ENCODE data around the gene COX7A2L.
"Not testable (repeated sequence)": the region's sequence is repeated elsewhere in the genome, so short reads cannot be mapped to it uniquely, and the experiment has no call there.

The COX7A2L gene

DNA sequence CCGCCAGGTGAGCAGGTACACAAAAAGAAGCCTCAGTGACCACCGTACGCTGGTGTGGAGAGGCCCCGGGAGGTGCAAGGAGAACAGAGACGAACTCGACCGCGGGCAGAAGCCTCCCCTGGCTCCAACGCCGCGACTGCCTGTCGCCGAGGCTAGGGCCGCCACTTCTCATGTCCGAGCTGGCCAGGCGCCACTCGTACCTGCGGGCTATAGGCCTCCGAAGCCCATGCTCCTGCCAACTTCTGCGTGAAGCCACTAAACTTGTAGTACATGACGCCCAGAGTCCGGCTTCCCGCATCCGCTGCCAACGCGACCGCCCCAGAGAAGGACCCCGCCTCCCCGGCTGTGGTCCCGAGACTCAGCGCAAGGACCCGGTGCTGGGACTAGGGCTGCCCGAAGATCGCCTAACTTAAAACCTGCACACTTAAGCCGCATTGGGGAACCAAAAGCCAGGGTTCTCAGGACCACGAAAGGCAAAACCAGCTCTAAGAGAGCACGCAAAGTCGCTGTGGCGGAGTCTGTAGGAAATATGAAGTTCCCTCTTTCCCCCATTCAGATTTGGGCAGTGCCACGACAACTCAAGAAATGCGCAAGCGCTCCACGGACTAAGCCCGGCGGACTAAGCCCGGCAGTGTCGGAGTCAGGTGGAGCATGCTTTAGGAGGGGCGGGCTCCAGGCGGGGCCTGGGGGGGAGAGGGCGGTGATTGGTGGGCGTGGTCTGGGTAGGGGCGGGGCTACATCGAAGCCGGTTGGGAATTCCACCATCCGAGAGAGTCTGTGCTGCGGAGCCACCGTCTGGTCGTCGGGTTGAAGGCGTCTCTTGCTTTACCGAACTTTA is at the start of gene COX7A2L:
COX7A2L (minus strand) TSS at position 328 of the 838 bp plus-strand sequence; CDS start at position 272, 56 bp downstream.
- no peaks in the 10 kb centered on the region for H3K36me3 ChIP-seq (ENCODE audit: control insufficient read depth, insufficient read depth, low read length)
- no peaks in the 10 kb centered on the region for H3K9me3 ChIP-seq (ENCODE audit: control insufficient read depth, insufficient read depth, low read length)
- H3K4me3 ChIP-seq (ENCODE audit: low read length): peak within 1 kb of the TSS; percentile 87
- no CpG with 5 or more reads among the region's 61 CpGs for WGBS (ENCODE audit: insufficient coverage, insufficient read length)
- H3K27me3 ChIP-seq (ENCODE audit: control insufficient read depth, insufficient read depth, low read length): no peaks in the 10 kb centered on the region
- DNase-seq (ENCODE audit: low read depth, low spot score): peak; percentile 80
- no peak within 1 kb of the TSS for H3K27ac ChIP-seq (ENCODE audit: low read length)
- no peaks in the 10 kb centered on the region for H3K4me1 ChIP-seq (ENCODE audit: control insufficient read depth, insufficient read depth, low read length)

DNA sequence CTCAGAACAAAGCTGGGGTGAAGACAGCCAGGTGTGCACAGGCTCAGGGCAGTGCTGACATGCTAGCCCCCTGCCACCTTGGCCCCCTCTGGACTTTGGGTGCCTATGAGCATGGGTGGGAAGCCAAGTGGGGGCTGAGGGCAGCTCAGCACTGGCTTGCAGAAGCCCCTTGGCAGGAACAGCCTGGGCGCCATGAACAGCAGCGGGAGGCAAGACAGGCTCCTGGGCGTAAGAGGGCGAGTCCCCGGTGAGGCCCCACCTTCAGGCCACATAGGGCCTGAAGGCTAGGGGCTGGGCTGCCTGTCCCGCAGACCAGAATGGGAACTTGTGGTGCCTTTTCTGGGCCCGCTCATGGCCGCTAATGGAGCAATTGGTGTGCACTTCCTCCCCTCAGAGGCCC is 47.0 kb upstream of the COX7A2L start:
- H3K4me3 ChIP-seq (ENCODE audit: low read length): no peak overlapping the region
- H3K27me3 ChIP-seq (ENCODE audit: control insufficient read depth, insufficient read depth, low read length): no peaks in the 10 kb centered on the region
- H3K4me1 ChIP-seq (ENCODE audit: control insufficient read depth, insufficient read depth, low read length): no peaks in the 10 kb centered on the region
- no peak overlapping the region for H3K27ac ChIP-seq (ENCODE audit: low read length)
- no peaks in the 10 kb centered on the region for H3K9me3 ChIP-seq (ENCODE audit: control insufficient read depth, insufficient read depth, low read length)
- H3K36me3 ChIP-seq (ENCODE audit: control insufficient read depth, insufficient read depth, low read length): peaks cover 5% of the 10 kb centered on the region; the same call in 1 of the 2 replicates
- no peak for DNase-seq (ENCODE audit: low read depth, low spot score)
- WGBS (ENCODE audit: insufficient coverage, insufficient read length): no CpG with 5 or more reads among the region's 8 CpGs

GRCh38 chr2:42407476-42407875 is 46.5 kb upstream of the COX7A2L start:
- no peaks in the 10 kb centered on the region for H3K27me3 ChIP-seq (ENCODE audit: control insufficient read depth, insufficient read depth, low read length)
- no peak for DNase-seq (ENCODE audit: low read depth, low spot score)
- H3K9me3 ChIP-seq (ENCODE audit: control insufficient read depth, insufficient read depth, low read length): no peaks in the 10 kb centered on the region
- WGBS (ENCODE audit: insufficient coverage, insufficient read length): no CpG with 5 or more reads among the region's 6 CpGs
- H3K27ac ChIP-seq (ENCODE audit: low read length): no peak overlapping the region
- H3K4me1 ChIP-seq (ENCODE audit: control insufficient read depth, insufficient read depth, low read length): no peaks in the 10 kb centered on the region
- H3K36me3 ChIP-seq (ENCODE audit: control insufficient read depth, insufficient read depth, low read length): peaks cover 5% of the 10 kb centered on the region; the same call in 1 of the 2 replicates
- H3K4me3 ChIP-seq (ENCODE audit: low read length): no peak overlapping the region

GRCh38 chr2:42404676-42405075 is 43.7 kb upstream of the COX7A2L start:
- Histone ChIP-seq H3K4me1 (ENCODE audit: control insufficient read depth, insufficient read depth, low read length) (no peaks in the 10 kb centered on the region), H3K9me3 (ENCODE audit: control insufficient read depth, insufficient read depth, low read length) (no peaks in the 10 kb centered on the region), H3K36me3 (ENCODE audit: control insufficient read depth, insufficient read depth, low read length) (peaks cover 5% of the 10 kb centered on the region; the same call in 1 of the 2 replicates), H3K27ac (ENCODE audit: low read length) (no peak overlapping the region), H3K27me3 (ENCODE audit: control insufficient read depth, insufficient read depth, low read length) (no peaks in the 10 kb centered on the region), H3K4me3 (ENCODE audit: low read length) (no peak overlapping the region)
- no CpG with 5 or more reads among the region's 4 CpGs for WGBS (ENCODE audit: insufficient coverage, insufficient read length)
- DNase-seq (ENCODE audit: low read depth, low spot score): no peak

DNA sequence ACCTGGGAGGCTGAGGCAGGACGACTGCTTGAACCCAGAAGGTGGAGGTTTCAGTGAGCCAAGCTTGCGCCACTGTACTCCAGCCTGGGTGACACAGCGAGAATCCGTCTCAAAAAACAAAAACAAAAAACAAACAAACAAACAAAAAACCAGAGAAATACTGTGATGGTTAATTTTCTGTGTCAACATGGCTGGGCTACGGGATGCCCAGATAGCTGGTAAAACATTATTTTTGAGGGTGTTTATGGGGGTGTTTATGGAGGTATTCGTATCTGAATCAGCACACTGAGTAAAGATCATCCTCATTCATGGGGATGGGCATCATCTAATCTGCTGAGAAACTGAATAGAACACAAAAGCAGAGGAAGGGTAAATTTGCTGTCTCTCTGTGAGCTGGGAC is 40.8 kb upstream of the COX7A2L start:
- no peak overlapping the region for H3K4me3 ChIP-seq (ENCODE audit: low read length)
- H3K4me1 ChIP-seq (ENCODE audit: control insufficient read depth, insufficient read depth, low read length): no peaks in the 10 kb centered on the region
- no peaks in the 10 kb centered on the region for H3K9me3 ChIP-seq (ENCODE audit: control insufficient read depth, insufficient read depth, low read length)
- no peak overlapping the region for H3K27ac ChIP-seq (ENCODE audit: low read length)
- H3K27me3 ChIP-seq (ENCODE audit: control insufficient read depth, insufficient read depth, low read length): no peaks in the 10 kb centered on the region
- WGBS (ENCODE audit: insufficient coverage, insufficient read length): no CpG with 5 or more reads among the region's 6 CpGs
- no peaks in the 10 kb centered on the region for H3K36me3 ChIP-seq (ENCODE audit: control insufficient read depth, insufficient read depth, low read length)
- DNase-seq (ENCODE audit: low read depth, low spot score): no peak

DNA sequence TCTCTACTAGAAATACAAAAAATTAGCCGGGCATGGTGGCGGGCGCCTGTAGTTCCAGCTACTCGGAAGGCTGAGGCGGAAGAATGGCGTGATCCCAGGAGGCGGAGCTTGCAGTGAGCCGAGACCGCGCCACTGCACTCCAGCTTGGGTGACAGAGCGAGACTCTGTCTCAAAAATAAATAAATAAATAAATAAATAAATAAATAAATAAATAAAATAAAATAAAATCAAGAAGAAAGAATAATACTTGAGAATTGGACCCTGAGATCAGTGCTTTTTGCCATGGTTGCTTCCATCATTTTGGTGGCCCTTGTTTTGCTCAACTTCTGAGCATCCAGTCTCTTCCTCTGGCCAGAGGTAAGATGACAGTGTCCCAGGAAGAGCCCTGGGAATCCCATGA is 37.0 kb upstream of the COX7A2L start:
- no CpG with 5 or more reads among the region's 11 CpGs for WGBS (ENCODE audit: insufficient coverage, insufficient read length)
- H3K36me3 ChIP-seq (ENCODE audit: control insufficient read depth, insufficient read depth, low read length); H3K27ac ChIP-seq (ENCODE audit: low read length); H3K4me1 ChIP-seq (ENCODE audit: control insufficient read depth, insufficient read depth, low read length); H3K4me3 ChIP-seq (ENCODE audit: low read length); H3K9me3 ChIP-seq (ENCODE audit: control insufficient read depth, insufficient read depth, low read length); H3K27me3 ChIP-seq (ENCODE audit: control insufficient read depth, insufficient read depth, low read length); DNase-seq (ENCODE audit: low read depth, low spot score): not testable (repeated sequence)

DNA sequence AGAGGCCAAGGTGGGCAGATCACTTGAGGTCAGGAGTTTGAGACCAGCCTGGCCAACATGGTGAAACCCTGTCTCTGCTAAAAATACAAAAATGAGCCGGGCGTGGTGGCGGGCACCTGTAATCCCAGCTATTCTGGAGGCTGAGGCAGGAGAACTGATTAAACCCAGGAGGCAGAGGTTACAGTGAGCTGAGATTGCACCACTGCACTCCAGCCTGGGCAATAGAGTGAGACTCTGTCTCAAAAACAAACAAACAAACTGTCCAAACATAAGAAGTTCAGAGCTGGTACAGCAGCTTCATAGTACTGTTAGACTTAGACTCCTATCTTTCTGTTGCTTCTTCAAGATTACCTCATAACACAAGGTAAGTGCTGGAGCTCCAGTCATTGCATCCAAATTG is 32.3 kb upstream of the COX7A2L start:
- not testable (repeated sequence) for H3K9me3 ChIP-seq (ENCODE audit: control insufficient read depth, insufficient read depth, low read length); H3K27ac ChIP-seq (ENCODE audit: low read length); H3K27me3 ChIP-seq (ENCODE audit: control insufficient read depth, insufficient read depth, low read length); DNase-seq (ENCODE audit: low read depth, low spot score); H3K4me1 ChIP-seq (ENCODE audit: control insufficient read depth, insufficient read depth, low read length); H3K4me3 ChIP-seq (ENCODE audit: low read length); H3K36me3 ChIP-seq (ENCODE audit: control insufficient read depth, insufficient read depth, low read length)
- no CpG with 5 or more reads among the region's 3 CpGs for WGBS (ENCODE audit: insufficient coverage, insufficient read length)

- Histone ChIP-seq H3K36me3 (ENCODE audit: control insufficient read depth, insufficient read depth, low read length) (no peaks in the 10 kb centered on the region), H3K27me3 (ENCODE audit: control insufficient read depth, insufficient read depth, low read length) (no peaks in the 10 kb centered on the region), H3K4me1 (ENCODE audit: control insufficient read depth, insufficient read depth, low read length) (no peaks in the 10 kb centered on the region), H3K4me3 (ENCODE audit: low read length) (no peak overlapping the region), H3K27ac (ENCODE audit: low read length) (no peak overlapping the region), H3K9me3 (ENCODE audit: control insufficient read depth, insufficient read depth, low read length) (no peaks in the 10 kb centered on the region)
- no CpG with 5 or more reads among the region's 1 CpG for WGBS (ENCODE audit: insufficient coverage, insufficient read length)
- DNase-seq (ENCODE audit: low read depth, low spot score): no peak
These were observed 31.2 kb upstream of the COX7A2L start for GRCh38 chr2:42392191-42392590.

DNA sequence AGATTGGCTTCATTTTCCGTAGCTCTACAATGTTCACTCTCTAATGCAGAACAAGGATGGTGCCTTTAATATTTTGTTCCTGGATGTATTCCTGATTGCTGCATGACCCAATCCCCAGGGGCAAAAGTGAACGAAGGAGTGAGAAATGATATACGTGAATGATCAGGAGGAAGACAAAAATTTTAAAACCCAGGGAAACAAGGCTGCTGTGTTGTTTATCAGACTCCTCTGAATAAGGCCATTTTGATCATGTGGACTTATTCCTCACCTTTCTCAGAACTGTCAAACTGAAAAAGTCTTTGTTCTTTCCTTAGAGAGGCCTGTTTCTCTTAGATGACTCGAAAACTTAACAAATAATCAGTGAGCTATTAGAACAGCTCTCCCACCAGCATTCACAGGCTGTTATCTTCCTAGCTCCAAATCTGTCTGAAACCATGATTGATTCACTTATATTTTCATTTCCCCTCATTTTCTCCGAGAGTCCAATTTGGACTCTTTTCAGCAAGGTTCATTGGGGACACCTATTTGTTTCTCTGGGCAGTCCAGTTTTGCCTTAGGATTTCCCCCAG is 29.5 kb upstream of the COX7A2L start:
- no peaks in the 10 kb centered on the region for H3K4me1 ChIP-seq (ENCODE audit: control insufficient read depth, insufficient read depth, low read length)
- no peak for DNase-seq (ENCODE audit: low read depth, low spot score)
- H3K27me3 ChIP-seq (ENCODE audit: control insufficient read depth, insufficient read depth, low read length): no peaks in the 10 kb centered on the region
- no peak overlapping the region for H3K4me3 ChIP-seq (ENCODE audit: low read length)
- no peaks in the 10 kb centered on the region for H3K9me3 ChIP-seq (ENCODE audit: control insufficient read depth, insufficient read depth, low read length)
- no peak overlapping the region for H3K27ac ChIP-seq (ENCODE audit: low read length)
- no peaks in the 10 kb centered on the region for H3K36me3 ChIP-seq (ENCODE audit: control insufficient read depth, insufficient read depth, low read length)
- no CpG with 5 or more reads among the region's 5 CpGs for WGBS (ENCODE audit: insufficient coverage, insufficient read length)

- no peak for DNase-seq (ENCODE audit: low read depth, low spot score)
- no peaks in the 10 kb centered on the region for H3K4me1 ChIP-seq (ENCODE audit: control insufficient read depth, insufficient read depth, low read length)
- H3K27me3 ChIP-seq (ENCODE audit: control insufficient read depth, insufficient read depth, low read length): no peaks in the 10 kb centered on the region
- H3K36me3 ChIP-seq (ENCODE audit: control insufficient read depth, insufficient read depth, low read length): no peaks in the 10 kb centered on the region
- no CpG with 5 or more reads among the region's 5 CpGs for WGBS (ENCODE audit: insufficient coverage, insufficient read length)
- no peak overlapping the region for H3K27ac ChIP-seq (ENCODE audit: low read length)
- no peak overlapping the region for H3K4me3 ChIP-seq (ENCODE audit: low read length)
- no peaks in the 10 kb centered on the region for H3K9me3 ChIP-seq (ENCODE audit: control insufficient read depth, insufficient read depth, low read length)
These were observed 25.7 kb upstream of the COX7A2L start for GRCh38 chr2:42386682-42387081.

- Histone ChIP-seq H3K27ac (ENCODE audit: low read length) (no peak overlapping the region), H3K4me3 (ENCODE audit: low read length) (no peak overlapping the region), H3K9me3 (ENCODE audit: control insufficient read depth, insufficient read depth, low read length) (no peaks in the 10 kb centered on the region), H3K4me1 (ENCODE audit: control insufficient read depth, insufficient read depth, low read length) (no peaks in the 10 kb centered on the region), H3K27me3 (ENCODE audit: control insufficient read depth, insufficient read depth, low read length) (no peaks in the 10 kb centered on the region), H3K36me3 (ENCODE audit: control insufficient read depth, insufficient read depth, low read length) (no peaks in the 10 kb centered on the region)
- WGBS (ENCODE audit: insufficient coverage, insufficient read length): no CpG with 5 or more reads among the region's 7 CpGs
- DNase-seq (ENCODE audit: low read depth, low spot score): no peak
These were observed 24.2 kb upstream of the COX7A2L start for GRCh38 chr2:42385225-42385624.
